DND-41 (cell line): Measurements from ENCODE around the gene IFNA4.
"Not testable (repeated sequence)": the region's sequence is repeated elsewhere in the genome, so short reads cannot be mapped to it uniquely, and the experiment has no call there.

Experiments
- ATAC-seq: fragments of 200-7000 bp; cut with Tn5 transposase; 3 replicates; pipeline ENCODE4 v1.9.1; 2021; ENCODE audit warnings: low read depth; ENCODE audit not compliant: insufficient read depth
- DNase-seq: peaks from one replicate; pipeline ENCODE4 v3.0.0-alpha.2; 2020
- H2AFZ ChIP-seq: 2 replicates; pipeline ENCODE4 v1.6.0; 2012; ENCODE audit warnings: low read depth, low read length
- H3K27ac ChIP-seq: 2 replicates; pipeline ENCODE4 v1.5.1; 2012; ENCODE audit warnings: low read length, inconsistent platforms
- H3K27me3 ChIP-seq: fragments of 200-600 bp; sonication (generic); 2 replicates; pipeline ENCODE4 v1.6.0; 2012; ENCODE audit warnings: low read length, mild to moderate bottlenecking, inconsistent platforms; ENCODE audit not compliant: insufficient read depth, poor library complexity
- H3K36me3 ChIP-seq: 2 replicates; pipeline ENCODE4 v1.5.1; 2012; ENCODE audit warnings: low read length, inconsistent platforms; ENCODE audit not compliant: insufficient read depth
- H3K4me1 ChIP-seq: 2 replicates; pipeline ENCODE4 v1.5.1; 2012; ENCODE audit warnings: mild to moderate bottlenecking, low read length; ENCODE audit not compliant: insufficient read depth
- H3K4me2 ChIP-seq: 2 replicates; pipeline ENCODE4 v1.6.0; 2012; ENCODE audit warnings: mild to moderate bottlenecking, moderate library complexity, low read length, inconsistent platforms; ENCODE audit not compliant: insufficient read depth
- H3K4me3 ChIP-seq, 2 experiments: fragments of 200-600 bp in 1 of 2; shearing (Covaris generic) in 1 of 2; 2 replicates each; pipeline ENCODE4 v1.5.1; 2012 to 2016; ENCODE audit warnings: inconsistent platforms in 2 of 2, low read length in 2 of 2, mild to moderate bottlenecking in 2 of 2, low read depth in 1 of 2, moderate library complexity in 1 of 2
- H3K79me2 ChIP-seq: 2 replicates; pipeline ENCODE4 v1.6.0; 2012; ENCODE audit warnings: low read length, inconsistent platforms; ENCODE audit not compliant: insufficient read depth
- H3K9ac ChIP-seq: 2 replicates; pipeline ENCODE4 v1.6.0; 2012; ENCODE audit warnings: low read depth, mild to moderate bottlenecking, inconsistent platforms, low read length, moderate library complexity
- H3K9me3 ChIP-seq: 2 replicates; pipeline ENCODE4 v1.5.1; 2012; ENCODE audit warnings: low read length, moderate library complexity, mild to moderate bottlenecking, inconsistent platforms; ENCODE audit not compliant: insufficient read depth, severe bottlenecking
- H4K20me1 ChIP-seq: 2 replicates; pipeline ENCODE4 v1.6.0; 2012; ENCODE audit warnings: low read length; ENCODE audit not compliant: insufficient read depth
- EZH2 ChIP-seq: IDR thresholded peaks from 3 replicates; pipeline ENCODE4 v1.6.1; 2012; ENCODE audit warnings: borderline replicate concordance, low read depth, mild to moderate bottlenecking, moderate library complexity, low read length, inconsistent platforms; ENCODE audit not compliant: severe bottlenecking
- TF ChIP-seq, protein P1 (sequence below): IDR thresholded peaks from 2 replicates; pipeline ENCODE4 v1.5.1; 2012; ENCODE audit warnings: borderline replicate concordance, low read length, moderate library complexity, mild to moderate bottlenecking; ENCODE audit not compliant: poor library complexity, severe bottlenecking; ENCODE audit errors: extremely low read depth

IFNA4 gene

DNA sequence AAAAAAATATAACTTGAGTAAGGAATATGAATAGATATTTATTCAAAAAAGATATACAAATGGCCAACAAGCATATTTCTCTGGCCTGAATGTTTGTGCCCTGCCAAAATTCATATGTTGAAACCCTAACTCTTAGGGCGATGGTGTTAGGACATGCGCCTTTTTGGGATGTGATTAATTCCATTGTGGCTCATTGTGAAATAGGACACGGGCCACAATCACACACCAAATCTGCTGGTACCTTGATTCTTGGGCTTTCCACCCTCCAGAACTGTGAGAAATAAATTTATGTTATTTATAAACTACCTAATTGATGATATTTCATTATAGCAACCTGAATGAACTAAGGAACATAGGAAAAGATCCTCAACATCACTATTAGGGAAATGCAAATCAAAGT is 15.2 kb downstream of the IFNA4 start:
- Histone ChIP-seq H3K79me2 (no peaks in the 10 kb centered on the region), H2AFZ (no peak overlapping the region), H3K4me2 (no peak overlapping the region), H3K36me3 (no peaks in the 10 kb centered on the region), H3K27me3 (no peaks in the 10 kb centered on the region), H3K4me1 (no peaks in the 10 kb centered on the region), H3K27ac (no peak overlapping the region), H4K20me1 (no peaks in the 10 kb centered on the region), H3K4me3 (no peak overlapping the region), H3K9me3 (no peaks in the 10 kb centered on the region), H3K9ac (no peak overlapping the region)
- DNase-seq = no peak
- no peak for TF ChIP-seq EZH2
- TF ChIP-seq, protein P1, sequence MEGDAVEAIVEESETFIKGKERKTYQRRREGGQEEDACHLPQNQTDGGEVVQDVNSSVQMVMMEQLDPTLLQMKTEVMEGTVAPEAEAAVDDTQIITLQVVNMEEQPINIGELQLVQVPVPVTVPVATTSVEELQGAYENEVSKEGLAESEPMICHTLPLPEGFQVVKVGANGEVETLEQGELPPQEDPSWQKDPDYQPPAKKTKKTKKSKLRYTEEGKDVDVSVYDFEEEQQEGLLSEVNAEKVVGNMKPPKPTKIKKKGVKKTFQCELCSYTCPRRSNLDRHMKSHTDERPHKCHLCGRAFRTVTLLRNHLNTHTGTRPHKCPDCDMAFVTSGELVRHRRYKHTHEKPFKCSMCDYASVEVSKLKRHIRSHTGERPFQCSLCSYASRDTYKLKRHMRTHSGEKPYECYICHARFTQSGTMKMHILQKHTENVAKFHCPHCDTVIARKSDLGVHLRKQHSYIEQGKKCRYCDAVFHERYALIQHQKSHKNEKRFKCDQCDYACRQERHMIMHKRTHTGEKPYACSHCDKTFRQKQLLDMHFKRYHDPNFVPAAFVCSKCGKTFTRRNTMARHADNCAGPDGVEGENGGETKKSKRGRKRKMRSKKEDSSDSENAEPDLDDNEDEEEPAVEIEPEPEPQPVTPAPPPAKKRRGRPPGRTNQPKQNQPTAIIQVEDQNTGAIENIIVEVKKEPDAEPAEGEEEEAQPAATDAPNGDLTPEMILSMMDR = no peak
- ATAC-seq = no peak

DNA sequence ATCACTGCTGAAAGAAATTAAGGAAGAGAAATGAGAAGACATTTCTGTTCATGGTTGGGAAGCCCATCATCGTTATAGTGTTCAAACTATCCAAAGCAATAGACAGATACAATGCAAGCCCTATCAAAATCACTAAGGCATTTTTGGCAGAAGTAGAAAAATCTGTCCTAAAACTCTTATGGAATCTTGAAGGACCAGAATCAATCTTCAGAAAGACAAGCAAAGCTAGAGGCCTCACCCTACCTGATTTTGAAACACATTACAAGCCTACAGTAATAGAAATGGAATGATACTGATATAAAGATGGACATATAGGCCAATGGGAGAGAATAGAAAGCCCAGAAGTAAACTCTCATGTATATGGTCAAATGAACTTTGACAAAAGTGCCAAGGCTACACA is 16.0 kb downstream of the IFNA4 start:
- Histone ChIP-seq H3K4me1 (no peaks in the 10 kb centered on the region), H3K27me3 (no peaks in the 10 kb centered on the region), H4K20me1 (no peaks in the 10 kb centered on the region), H3K4me3 (no peak overlapping the region), H3K9ac (no peak overlapping the region), H3K4me2 (no peak overlapping the region), H3K79me2 (no peaks in the 10 kb centered on the region), H3K27ac (no peak overlapping the region), H3K36me3 (no peaks in the 10 kb centered on the region), H2AFZ (no peak overlapping the region), H3K9me3 (no peaks in the 10 kb centered on the region)
- DNase-seq (no peak), ATAC-seq (no peak)
- TF ChIP-seq EZH2 = no peak
- TF ChIP-seq, protein P1 = no peak

DNA sequence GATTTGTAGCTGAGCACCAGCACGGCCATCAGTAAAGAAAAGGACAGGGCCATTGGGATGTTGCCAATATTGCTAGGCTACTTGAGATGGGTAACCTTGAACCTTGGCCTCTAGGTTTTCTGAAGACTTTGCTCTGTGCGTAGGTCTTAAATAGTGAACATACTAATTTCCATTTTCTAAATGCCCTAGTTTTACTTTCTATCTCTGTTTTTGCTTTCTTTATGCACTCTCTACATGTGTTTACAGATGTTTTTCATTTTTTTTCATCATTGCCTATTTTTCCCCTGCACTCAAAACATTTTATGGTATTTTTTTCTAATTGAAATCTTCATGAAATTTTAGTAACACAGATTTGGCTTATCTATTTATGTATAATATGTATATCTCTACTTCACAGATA is 20.8 kb downstream of the IFNA4 start, which contains the start of gene IFNA21:
Gene IFNA21 (minus strand): TSS at position 101 of the 400 bp plus-strand sequence. CDS start 48 bp downstream, at position 53.
- H4K20me1 ChIP-seq, H3K9me3 ChIP-seq, H3K36me3 ChIP-seq, H2AFZ ChIP-seq, H3K4me1 ChIP-seq, ATAC-seq, H3K9ac ChIP-seq, H3K27me3 ChIP-seq, DNase-seq, H3K4me2 ChIP-seq, H3K4me3 ChIP-seq, H3K27ac ChIP-seq, H3K79me2 ChIP-seq: not testable (repeated sequence)

DNA sequence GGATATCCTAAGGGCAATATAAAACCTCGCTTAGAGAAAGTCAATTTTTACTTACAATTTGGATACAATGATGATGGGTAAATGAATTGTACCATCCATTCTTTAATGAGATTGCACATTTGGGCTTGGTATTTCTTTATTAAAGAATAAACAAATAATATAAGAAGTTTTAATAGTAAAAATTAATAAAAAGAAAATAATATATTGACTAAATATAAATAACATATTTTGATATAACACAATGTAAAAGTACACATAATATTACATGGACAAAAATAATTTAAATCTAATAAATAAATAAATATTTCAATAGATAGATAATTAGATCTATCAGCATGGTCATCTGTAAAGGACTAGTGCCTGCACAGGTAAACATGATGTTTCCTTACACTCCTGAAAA is 21.9 kb downstream of the IFNA4 start:
- Histone ChIP-seq H3K4me1 (peaks cover 8% of the 10 kb centered on the region), H4K20me1 (no peaks in the 10 kb centered on the region), H3K4me2 (no peak overlapping the region), H3K4me3 (no peak overlapping the region), H3K9me3 (no peaks in the 10 kb centered on the region), H3K36me3 (no peaks in the 10 kb centered on the region), H2AFZ (no peak overlapping the region), H3K79me2 (no peaks in the 10 kb centered on the region), H3K9ac (no peak overlapping the region), H3K27ac (no peak overlapping the region), H3K27me3 (no peaks in the 10 kb centered on the region)
- DNase-seq (no peak), ATAC-seq (no peak)
- TF ChIP-seq EZH2 = no peak
- TF ChIP-seq, protein P1 = no peak
